Hepatocyte (in vitro differentiated cells): ENCODE results near the gene LRRC28. TPM values are rescaled to one million over a fixed set of nuclear protein-coding genes. Genes with fewer than 3 reads are reported as not detected.

Experiments used
- DNase-seq: peaks from one replicate; pipeline ENCODE4 v3.0.0-alpha.2; 2016; ENCODE audit warnings: low spot score
- H2AFZ ChIP-seq: fragments of 200-600 bp; sonication (generic); 2 replicates; pipeline ENCODE4 v1.6.0; 2016; ENCODE audit warnings: antibody characterized with exemption, mild to moderate bottlenecking
- H3K27ac ChIP-seq: fragments of 200-600 bp; sonication (generic); 2 replicates; pipeline ENCODE4 v1.5.1; 2016; ENCODE audit warnings: mild to moderate bottlenecking
- H3K27me3 ChIP-seq: fragments of 200-600 bp; sonication (generic); 2 replicates; pipeline ENCODE4 v1.6.1; 2016
- H3K36me3 ChIP-seq: fragments of 200-600 bp; sonication (generic); replicated peaks from 2 replicates; pipeline ENCODE4 v1.5.1; 2016; ENCODE audit warnings: low read depth; ENCODE audit not compliant: insufficient read depth
- H3K4me1 ChIP-seq: fragments of 200-600 bp; sonication (generic); 2 replicates; pipeline ENCODE4 v1.5.1; 2016; ENCODE audit warnings: mild to moderate bottlenecking, moderate library complexity; ENCODE audit not compliant: insufficient read depth
- H3K4me2 ChIP-seq: fragments of 200-600 bp; sonication (generic); 2 replicates; pipeline ENCODE4 v1.6.0; 2016
- H3K4me3 ChIP-seq: fragments of 200-600 bp; sonication (generic); 2 replicates; pipeline ENCODE4 v1.5.1; 2016; ENCODE audit warnings: mild to moderate bottlenecking
- H3K79me2 ChIP-seq: fragments of 200-600 bp; sonication (generic); 2 replicates; pipeline ENCODE4 v1.6.0; 2017; ENCODE audit warnings: mild to moderate bottlenecking
- H3K9me2 ChIP-seq: fragments of 200-600 bp; sonication (generic); replicated peaks from 2 replicates; pipeline ENCODE4 v1.6.0; 2017; ENCODE audit warnings: mild to moderate bottlenecking; ENCODE audit not compliant: insufficient read depth
- H3K9me3 ChIP-seq: fragments of 200-600 bp; sonication (generic); 2 replicates; pipeline ENCODE4 v1.5.1; 2016; ENCODE audit warnings: low read depth, mild to moderate bottlenecking
- H4K20me1 ChIP-seq: fragments of 200-600 bp; sonication (generic); 2 replicates; pipeline ENCODE4 v1.6.0; 2016; ENCODE audit warnings: mild to moderate bottlenecking; ENCODE audit not compliant: insufficient read depth, poor library complexity, severe bottlenecking
- EZH2 ChIP-seq: fragments of 200-600 bp; sonication (generic); IDR thresholded peaks from 2 replicates; pipeline ENCODE4 v1.6.1; 2016; ENCODE audit warnings: antibody characterized with exemption, mild to moderate bottlenecking, borderline replicate concordance
- EZH2phosphoT487 ChIP-seq: fragments of 200-600 bp; sonication (generic); IDR thresholded peaks from one replicate; pipeline ENCODE4 v1.6.1; 2018; ENCODE audit warnings: antibody characterized with exemption, mild to moderate bottlenecking, low read depth, moderate library complexity; ENCODE audit not compliant: unreplicated experiment, severe bottlenecking
- WGBS: methylation state at CpG from one replicate; pipeline ENCODE4 v1.1.6; 2016; ENCODE audit warnings: low lambda C conversion rate; ENCODE audit errors: missing lambda C conversion rate; 5-methylcytosine and 5-hydroxymethylcytosine counted together
- polyA plus RNA-seq: library from polyadenylated mRNA; unstranded; fragments of >200 nt; fragmentation: Nextera tagmentation; extraction: Ambion mirVana; gene quantifications from 2 replicates; pipeline ENCODE4 v1.2.1, GENCODE V29; 2016
- total RNA-seq: library from RNA; depleted of rRNA; stranded (reverse); fragments of >200 nt; gene quantifications from 2 replicates; pipeline ENCODE4 v1.2.3, GENCODE V29; 2014
- TF ChIP-seq, protein P1 (sequence below): fragments of 200-600 bp; sonication (generic); IDR thresholded peaks from 2 replicates; pipeline ENCODE4 v1.5.1; 2016; ENCODE audit warnings: antibody characterized with exemption, mild to moderate bottlenecking; ENCODE audit not compliant: poor library complexity

LRRC28 gene
- total and polyA plus RNA-seq, 2 experiments from 2014 or later, result 32.1 to 55.5 TPM

DNA sequence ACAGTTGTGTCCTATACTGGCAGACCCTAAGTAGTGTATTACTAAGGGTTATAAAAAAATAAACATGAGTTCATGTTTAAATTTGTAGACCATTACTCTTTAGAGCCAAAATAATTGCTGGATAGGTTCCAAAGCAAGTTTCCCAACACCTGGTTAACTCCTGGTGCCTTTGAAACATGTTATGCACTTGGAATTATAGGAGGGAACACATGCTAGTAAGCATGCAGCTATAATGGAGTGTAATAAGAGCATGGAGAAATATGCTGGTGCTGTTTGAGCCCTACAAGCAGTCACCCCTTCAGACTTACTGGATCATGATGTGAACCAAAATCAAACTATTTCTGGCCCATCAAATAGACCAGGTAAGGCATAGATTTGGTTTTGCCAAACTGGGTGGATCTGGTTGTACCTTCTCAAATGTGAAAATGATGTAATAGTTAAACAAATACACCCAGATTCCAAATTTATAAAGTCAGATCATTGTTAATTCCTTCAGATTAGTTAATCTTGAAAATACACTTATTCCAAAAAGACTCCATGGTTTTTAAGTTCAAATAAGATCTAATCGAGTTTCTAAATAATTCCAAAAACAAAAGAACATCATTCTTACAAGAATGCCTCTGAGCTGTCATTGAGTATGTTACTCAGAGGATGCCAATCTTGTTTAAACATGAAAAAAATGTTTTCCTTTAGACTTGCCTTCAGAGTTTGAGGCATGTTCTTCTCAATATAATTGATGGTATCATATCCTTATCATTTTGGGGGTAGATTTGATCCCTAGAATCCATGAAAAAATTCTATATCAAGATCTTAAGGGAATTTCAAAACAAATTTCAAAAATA lies 69.3 kb downstream of the LRRC28 start:
- H3K27ac ChIP-seq, result no peak overlapping the region

DNA sequence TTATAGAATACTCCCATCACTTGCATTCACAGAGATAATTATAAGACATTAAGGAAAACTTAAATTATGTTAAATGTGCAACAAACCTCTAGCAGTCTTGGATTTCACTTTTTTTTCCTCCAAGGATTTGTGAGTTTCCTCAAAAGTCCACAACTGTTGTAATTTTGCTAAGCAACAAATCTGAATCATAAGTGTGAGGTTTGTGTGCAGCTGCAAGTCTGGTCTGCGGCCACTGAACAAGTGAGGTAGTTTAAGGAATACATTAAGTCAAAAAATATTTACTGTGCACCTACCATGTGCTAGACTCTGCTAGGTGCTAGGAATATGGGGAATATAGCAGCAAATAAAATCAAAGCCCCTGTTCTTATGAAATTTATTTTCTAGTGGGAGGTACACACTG lies 70.2 kb downstream of the LRRC28 start:
- no peaks in the 10 kb centered on the region for H3K79me2 ChIP-seq
- no peak overlapping the region for H3K4me2 ChIP-seq
- no peak overlapping the region for H2AFZ ChIP-seq
- H3K4me1 ChIP-seq, result no peaks in the 10 kb centered on the region
- no peak overlapping the region for H3K4me3 ChIP-seq
- no peaks in the 10 kb centered on the region for H3K9me2 ChIP-seq
- H3K27ac ChIP-seq, result no peak overlapping the region
- 100% methylated on average over 1 of the region's 1 CpG for WGBS
- no peaks in the 10 kb centered on the region for H4K20me1 ChIP-seq
- no peak for DNase-seq
- no peaks in the 10 kb centered on the region for H3K27me3 ChIP-seq
- no peaks in the 10 kb centered on the region for H3K36me3 ChIP-seq
- H3K9me3 ChIP-seq, result no peaks in the 10 kb centered on the region
- TF ChIP-seq EZH2 (no peak), EZH2phosphoT487 (no peak)
- TF ChIP-seq, protein P1, sequence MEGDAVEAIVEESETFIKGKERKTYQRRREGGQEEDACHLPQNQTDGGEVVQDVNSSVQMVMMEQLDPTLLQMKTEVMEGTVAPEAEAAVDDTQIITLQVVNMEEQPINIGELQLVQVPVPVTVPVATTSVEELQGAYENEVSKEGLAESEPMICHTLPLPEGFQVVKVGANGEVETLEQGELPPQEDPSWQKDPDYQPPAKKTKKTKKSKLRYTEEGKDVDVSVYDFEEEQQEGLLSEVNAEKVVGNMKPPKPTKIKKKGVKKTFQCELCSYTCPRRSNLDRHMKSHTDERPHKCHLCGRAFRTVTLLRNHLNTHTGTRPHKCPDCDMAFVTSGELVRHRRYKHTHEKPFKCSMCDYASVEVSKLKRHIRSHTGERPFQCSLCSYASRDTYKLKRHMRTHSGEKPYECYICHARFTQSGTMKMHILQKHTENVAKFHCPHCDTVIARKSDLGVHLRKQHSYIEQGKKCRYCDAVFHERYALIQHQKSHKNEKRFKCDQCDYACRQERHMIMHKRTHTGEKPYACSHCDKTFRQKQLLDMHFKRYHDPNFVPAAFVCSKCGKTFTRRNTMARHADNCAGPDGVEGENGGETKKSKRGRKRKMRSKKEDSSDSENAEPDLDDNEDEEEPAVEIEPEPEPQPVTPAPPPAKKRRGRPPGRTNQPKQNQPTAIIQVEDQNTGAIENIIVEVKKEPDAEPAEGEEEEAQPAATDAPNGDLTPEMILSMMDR, result no peak

More for the DNA sequence above, 69.3 kb downstream of the LRRC28 start:
- WGBS, result 84% methylated on average over 1 of the region's 1 CpG
- Histone ChIP-seq H3K4me1 (no peaks in the 10 kb centered on the region), H4K20me1 (no peaks in the 10 kb centered on the region), H3K79me2 (no peaks in the 10 kb centered on the region), H3K9me3 (no peaks in the 10 kb centered on the region), H3K36me3 (no peaks in the 10 kb centered on the region), H2AFZ (no peak overlapping the region), H3K27me3 (no peaks in the 10 kb centered on the region), H3K4me3 (no peak overlapping the region), H3K4me2 (no peak overlapping the region), H3K9me2 (no peaks in the 10 kb centered on the region)
- no peak for DNase-seq
- TF ChIP-seq EZH2 (no peak), EZH2phosphoT487 (no peak)
- TF ChIP-seq, protein P1, result no peak

DNA sequence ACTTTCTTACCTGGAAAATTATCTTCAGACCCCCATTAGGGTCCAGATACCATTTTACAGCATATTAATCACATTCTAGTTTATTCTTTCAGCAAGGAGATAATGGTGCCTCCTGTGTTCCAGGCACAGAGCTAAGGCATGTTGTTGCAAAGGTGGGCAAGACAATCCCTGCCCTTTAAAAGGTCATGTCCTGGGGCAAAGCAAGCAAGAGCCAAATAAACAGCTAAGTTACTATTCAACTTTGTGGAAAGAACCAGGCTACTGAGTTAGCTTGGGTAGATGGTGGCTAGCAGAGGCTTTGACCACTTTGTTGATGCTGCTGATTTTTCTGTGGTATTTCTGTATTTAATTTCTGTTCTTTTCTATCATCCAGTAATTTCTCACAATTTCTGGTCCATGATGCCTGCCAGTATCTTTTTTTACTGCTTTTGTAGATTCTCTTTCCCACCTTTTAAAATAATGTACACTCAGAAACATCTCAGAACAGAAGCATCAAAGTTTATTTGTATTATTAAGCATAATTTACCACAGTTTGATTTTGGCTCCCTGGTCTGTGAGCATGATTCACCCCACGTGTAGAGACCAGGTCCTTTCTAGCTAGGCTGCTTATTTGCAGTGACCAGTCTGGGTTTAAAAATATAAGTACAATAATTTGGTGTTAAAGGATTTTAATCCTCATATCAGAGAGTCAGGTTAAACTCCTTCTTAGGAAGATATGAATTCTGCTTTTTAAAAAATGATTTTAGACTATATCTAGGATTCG lies 71.5 kb downstream of the LRRC28 start:
- no peak overlapping the region for H3K27ac ChIP-seq
- DNase-seq, result no peak
- no peak overlapping the region for H3K4me3 ChIP-seq
- H2AFZ ChIP-seq, result no peak overlapping the region
- H3K9me2 ChIP-seq, result no peaks in the 10 kb centered on the region
- H3K36me3 ChIP-seq, result no peaks in the 10 kb centered on the region
- WGBS, result 78% methylated on average over 2 of the region's 2 CpGs
- H3K27me3 ChIP-seq, result no peaks in the 10 kb centered on the region
- no peaks in the 10 kb centered on the region for H3K79me2 ChIP-seq
- no peaks in the 10 kb centered on the region for H3K9me3 ChIP-seq
- H3K4me1 ChIP-seq, result no peaks in the 10 kb centered on the region
- no peak overlapping the region for H3K4me2 ChIP-seq
- no peaks in the 10 kb centered on the region for H4K20me1 ChIP-seq
- TF ChIP-seq EZH2phosphoT487 (no peak), EZH2 (no peak)
- TF ChIP-seq, protein P1, result no peak
